Measurements from ENCODE around the gene FBXL19.
"Not testable (repeated sequence)": the region's sequence is repeated elsewhere in the genome, so short reads cannot be mapped to it uniquely, and the experiment has no call there.

Gene FBXL19

DNA sequence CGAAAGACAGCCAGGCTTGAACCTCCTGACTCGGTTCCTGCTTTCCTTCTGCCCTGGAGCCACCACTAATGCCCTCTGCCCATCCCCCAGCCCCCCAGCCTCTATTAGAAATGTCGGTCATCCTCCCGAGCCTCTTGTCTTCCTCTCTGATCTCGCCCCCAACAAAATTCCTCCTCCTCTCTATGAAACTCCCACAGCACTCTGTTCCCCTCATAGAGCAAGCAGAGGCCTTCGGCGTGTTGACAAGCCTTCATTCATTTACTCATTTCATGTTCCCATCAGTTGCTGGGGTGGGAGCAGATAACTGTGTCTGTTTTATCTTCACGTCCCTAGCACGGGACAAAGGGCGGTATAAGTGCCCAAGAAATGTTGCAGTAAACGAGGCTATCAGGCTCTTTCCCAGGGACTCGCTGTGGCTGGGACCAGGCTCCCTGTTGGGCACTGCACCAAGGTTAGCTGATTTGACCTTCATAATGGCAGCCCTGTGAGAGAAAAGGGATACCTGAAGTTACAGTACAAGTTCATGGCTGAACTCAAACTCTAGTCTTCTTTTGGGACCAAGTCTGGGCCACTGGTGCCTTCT is 7.8 kb downstream of the FBXL19 start:
- 76 to 88% methylated on average over 10 of the region's 12 CpGs for WGBS, 2 experiments (ENCODE audit: insufficient coverage in 2 of 2)
- peaks cover 5% of the 10 kb centered on the region for H3K4me1 ChIP-seq (ENCODE audit: control insufficient read depth, insufficient read depth, low read length, poor library complexity, severe bottlenecking)
- H3K36me3 ChIP-seq (ENCODE audit: control insufficient read depth, insufficient read depth, low read length), result peaks cover 88% of the 10 kb centered on the region
- no peaks in the 10 kb centered on the region for H3K9me3 ChIP-seq (ENCODE audit: control insufficient read depth, low read length)
- no peak overlapping the region for H3K27ac ChIP-seq (ENCODE audit: low read depth, low read length, severe bottlenecking)
- H3K4me3 ChIP-seq (ENCODE audit: extremely low read depth, insufficient read depth, low read length, poor library complexity, severe bottlenecking), result no peak overlapping the region

DNA sequence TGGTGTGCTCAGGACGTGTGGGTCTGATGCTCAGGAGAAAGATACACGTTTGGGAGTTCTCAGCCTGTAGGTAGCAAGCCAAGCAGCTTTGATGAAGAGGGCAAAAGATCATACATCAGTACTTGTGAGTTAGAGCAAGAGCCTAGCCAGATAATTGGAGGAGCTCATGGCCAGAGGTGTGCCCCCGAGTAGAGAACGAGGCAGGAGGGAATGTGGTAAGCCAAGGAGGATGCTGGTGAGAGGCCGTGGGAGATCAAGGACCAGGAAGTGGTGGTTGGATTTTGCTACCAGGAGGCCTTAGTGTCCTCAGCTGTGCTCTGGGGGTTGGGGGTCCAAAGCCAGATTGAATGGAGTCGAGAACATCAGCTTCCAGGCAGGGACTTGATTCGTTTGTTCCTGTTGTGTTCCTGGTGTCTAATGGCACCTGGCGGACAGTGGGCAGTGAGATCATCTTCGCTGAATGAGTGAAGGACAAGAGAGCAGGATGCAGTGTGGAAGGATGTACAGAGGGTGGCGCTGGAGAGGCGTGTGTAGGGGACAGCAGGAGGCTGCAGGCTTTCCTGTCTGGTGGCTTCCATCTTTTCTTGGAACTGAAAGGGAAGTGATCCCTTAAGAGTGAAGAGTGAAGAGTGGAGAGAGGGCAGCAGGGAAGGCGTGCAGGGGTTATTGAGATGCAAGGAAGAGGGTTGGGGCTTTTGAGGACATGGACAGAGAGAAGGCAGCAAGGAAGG is 11.6 kb downstream of the FBXL19 start:
- Histone ChIP-seq H3K36me3 (ENCODE audit: control insufficient read depth, insufficient read depth, low read length) (peaks cover 85% of the 10 kb centered on the region), H3K9me3 (ENCODE audit: control insufficient read depth, low read length) (no peaks in the 10 kb centered on the region), H3K4me1 (ENCODE audit: control insufficient read depth, insufficient read depth, low read length, poor library complexity, severe bottlenecking) (peaks cover 7% of the 10 kb centered on the region), H3K4me3 (ENCODE audit: extremely low read depth, insufficient read depth, low read length, poor library complexity, severe bottlenecking) (no peak overlapping the region), H3K27ac (ENCODE audit: low read depth, low read length, severe bottlenecking) (no peak overlapping the region)
- WGBS, 2 experiments (ENCODE audit: insufficient coverage in 2 of 2), result 76 to 77% methylated on average over 12 of the region's 12 CpGs

DNA sequence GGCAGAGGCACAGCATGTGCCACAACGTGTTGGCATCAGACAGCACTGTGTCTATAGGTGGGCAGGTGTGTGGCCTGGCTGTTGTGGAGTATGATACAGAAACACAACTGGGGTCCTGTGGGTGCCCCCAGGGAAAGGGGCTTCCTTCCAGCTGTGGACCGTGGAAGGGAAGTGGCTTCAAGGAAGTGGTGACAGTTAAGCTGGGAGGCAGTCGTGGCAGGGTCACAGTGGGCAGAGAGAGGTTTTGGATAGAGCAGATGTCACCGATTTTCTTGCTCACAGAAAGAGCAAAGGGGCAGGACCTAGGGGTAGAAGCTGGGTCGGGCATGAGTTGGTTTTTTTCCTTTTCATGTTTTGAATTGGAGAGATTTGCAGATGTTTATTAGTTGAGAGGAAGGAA is 14.3 kb downstream of the FBXL19 start:
- Histone ChIP-seq H3K4me3 (ENCODE audit: extremely low read depth, insufficient read depth, low read length, poor library complexity, severe bottlenecking) (no peak overlapping the region), H3K27ac (ENCODE audit: low read depth, low read length, severe bottlenecking) (peak overlapping the region; percentile 16), H3K9me3 (ENCODE audit: control insufficient read depth, low read length) (no peaks in the 10 kb centered on the region), H3K4me1 (ENCODE audit: control insufficient read depth, insufficient read depth, low read length, poor library complexity, severe bottlenecking) (peaks cover 7% of the 10 kb centered on the region), H3K36me3 (ENCODE audit: control insufficient read depth, insufficient read depth, low read length) (peaks cover 84% of the 10 kb centered on the region)
- 92 to 96% methylated on average over 5 of the region's 5 CpGs for WGBS, 2 experiments (ENCODE audit: insufficient coverage in 2 of 2)

DNA sequence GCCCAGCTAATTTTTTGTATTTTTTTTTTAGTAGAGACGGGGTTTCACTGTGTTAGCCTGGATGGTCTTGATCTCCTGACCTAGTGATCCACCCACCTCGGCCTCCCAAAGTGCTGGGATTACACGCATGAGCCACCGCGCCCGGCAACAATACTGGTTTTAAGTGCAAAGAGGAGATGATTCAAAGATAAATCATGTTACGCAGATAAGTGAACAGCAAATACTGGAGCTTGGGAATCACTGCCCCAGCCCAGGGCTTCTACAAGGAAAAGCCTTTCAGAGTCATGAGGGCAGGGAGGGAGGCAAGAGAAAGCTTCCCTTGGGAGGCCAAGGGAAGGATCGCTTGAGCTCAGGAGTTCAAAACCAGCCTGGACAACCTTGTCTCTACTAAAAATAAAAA is 16.2 kb downstream of the FBXL19 start:
- WGBS, 2 experiments (ENCODE audit: insufficient coverage in 2 of 2), result 97 to 98% methylated on average over 7 to 8 of the region's 8 CpGs
- H3K36me3 ChIP-seq (ENCODE audit: control insufficient read depth, insufficient read depth, low read length), result peaks cover 87% of the 10 kb centered on the region
- peak overlapping the region; percentile 41 for H3K27ac ChIP-seq (ENCODE audit: low read depth, low read length, severe bottlenecking)
- not testable (repeated sequence) for H3K4me1 ChIP-seq (ENCODE audit: control insufficient read depth, insufficient read depth, low read length, poor library complexity, severe bottlenecking); H3K9me3 ChIP-seq (ENCODE audit: control insufficient read depth, low read length); H3K4me3 ChIP-seq (ENCODE audit: extremely low read depth, insufficient read depth, low read length, poor library complexity, severe bottlenecking)

DNA sequence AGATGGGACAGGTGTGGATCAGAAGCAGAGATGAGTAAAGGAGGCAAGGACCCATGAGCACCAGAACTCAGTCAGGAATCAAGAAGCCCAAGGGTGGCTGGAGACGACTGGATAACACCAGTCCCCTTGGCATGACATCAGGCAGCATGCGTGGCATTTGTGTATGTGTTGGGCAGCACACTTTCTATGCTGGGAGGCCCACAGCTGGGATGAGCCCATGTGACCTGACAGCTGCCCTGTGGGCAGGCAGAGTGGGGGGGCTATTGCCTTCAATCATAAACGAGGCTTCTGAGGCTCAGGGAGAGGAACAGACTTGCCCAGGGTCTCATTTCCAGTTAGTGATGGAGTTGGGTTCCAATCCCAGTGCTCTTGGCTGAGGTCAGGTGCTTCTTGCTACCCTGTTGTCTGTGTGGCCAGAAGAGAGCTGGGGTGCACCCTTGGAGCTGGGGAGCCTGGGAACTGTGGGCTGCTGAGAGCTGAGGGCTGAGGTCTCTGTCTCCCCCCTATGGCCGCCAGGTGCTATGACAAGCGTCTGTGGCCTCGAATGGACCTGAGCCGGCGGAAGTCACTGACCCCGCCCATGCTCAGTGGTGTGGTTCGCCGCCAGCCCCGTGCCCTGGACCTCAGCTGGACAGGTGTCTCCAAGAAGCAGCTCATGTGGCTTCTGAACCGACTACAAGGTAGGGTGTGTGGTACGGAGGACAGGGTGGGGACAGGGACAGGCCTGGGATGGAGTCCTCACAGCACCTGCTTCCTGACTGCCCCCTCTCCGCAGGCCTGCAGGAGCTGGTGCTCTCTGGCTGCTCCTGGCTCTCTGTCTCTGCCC is 18.4 kb downstream of the FBXL19 start:
- peaks cover 8% of the 10 kb centered on the region for H3K4me1 ChIP-seq (ENCODE audit: control insufficient read depth, insufficient read depth, low read length, poor library complexity, severe bottlenecking)
- H3K36me3 ChIP-seq (ENCODE audit: control insufficient read depth, insufficient read depth, low read length), result peaks cover 89% of the 10 kb centered on the region
- WGBS, 2 experiments (ENCODE audit: insufficient coverage in 2 of 2), result 35 to 36% methylated on average over 11 to 15 of the region's 15 CpGs
- H3K4me3 ChIP-seq (ENCODE audit: extremely low read depth, insufficient read depth, low read length, poor library complexity, severe bottlenecking), result no peak overlapping the region
- H3K27ac ChIP-seq (ENCODE audit: low read depth, low read length, severe bottlenecking), result no peak overlapping the region
- no peaks in the 10 kb centered on the region for H3K9me3 ChIP-seq (ENCODE audit: control insufficient read depth, low read length)

DNA sequence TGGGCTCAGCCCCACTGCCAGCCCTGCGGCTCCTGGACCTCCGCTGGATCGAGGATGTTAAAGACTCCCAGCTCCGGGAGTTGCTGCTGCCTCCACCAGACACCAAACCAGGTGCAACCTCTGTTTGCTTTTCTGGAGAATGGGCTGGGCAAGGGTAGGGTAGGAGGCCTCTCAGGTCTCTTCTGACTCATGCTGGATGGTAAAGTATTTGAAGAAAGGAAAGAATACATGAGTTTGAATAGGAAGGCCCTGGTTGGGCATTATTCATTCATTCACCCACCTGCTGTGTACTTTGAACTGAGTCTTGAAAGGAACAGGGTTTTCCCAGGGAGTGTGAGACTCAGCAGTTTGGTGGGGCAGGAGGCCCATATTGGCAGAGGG is 19.0 kb downstream of the FBXL19 start:
- Histone ChIP-seq H3K36me3 (ENCODE audit: control insufficient read depth, insufficient read depth, low read length) (peaks cover 86% of the 10 kb centered on the region), H3K4me1 (ENCODE audit: control insufficient read depth, insufficient read depth, low read length, poor library complexity, severe bottlenecking) (peaks cover 14% of the 10 kb centered on the region), H3K9me3 (ENCODE audit: control insufficient read depth, low read length) (no peaks in the 10 kb centered on the region), H3K4me3 (ENCODE audit: extremely low read depth, insufficient read depth, low read length, poor library complexity, severe bottlenecking) (no peak overlapping the region), H3K27ac (ENCODE audit: low read depth, low read length, severe bottlenecking) (no peak overlapping the region)
- 55 to 89% methylated on average over 3 of the region's 4 CpGs for WGBS, 2 experiments (ENCODE audit: insufficient coverage in 2 of 2)

DNA sequence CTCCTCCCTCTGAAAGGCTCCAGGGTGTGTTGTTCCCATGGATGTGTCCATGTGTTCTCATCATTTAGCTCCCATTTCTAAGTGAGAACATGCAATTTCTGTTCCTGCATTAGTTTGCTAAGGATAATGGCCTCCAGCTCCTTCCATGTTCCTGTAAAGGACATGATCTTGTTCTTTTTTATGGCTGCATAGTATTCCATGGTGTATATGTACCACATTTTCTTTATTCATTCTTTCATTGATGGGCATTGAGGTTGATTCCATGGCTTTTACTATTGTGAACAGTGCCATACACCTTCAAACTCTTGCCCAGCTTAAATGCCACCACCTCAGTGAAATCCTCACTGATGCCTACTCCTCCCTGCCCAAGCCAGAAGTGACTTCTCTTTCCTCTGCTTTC is 21.0 kb downstream of the FBXL19 start:
- H3K4me1 ChIP-seq (ENCODE audit: control insufficient read depth, insufficient read depth, low read length, poor library complexity, severe bottlenecking), result peaks cover 15% of the 10 kb centered on the region
- H3K27ac ChIP-seq (ENCODE audit: low read depth, low read length, severe bottlenecking), result no peak overlapping the region
- peaks cover 72% of the 10 kb centered on the region for H3K36me3 ChIP-seq (ENCODE audit: control insufficient read depth, insufficient read depth, low read length)
- H3K4me3 ChIP-seq (ENCODE audit: extremely low read depth, insufficient read depth, low read length, poor library complexity, severe bottlenecking), result no peak overlapping the region
- H3K9me3 ChIP-seq (ENCODE audit: control insufficient read depth, low read length), result no peaks in the 10 kb centered on the region

DNA sequence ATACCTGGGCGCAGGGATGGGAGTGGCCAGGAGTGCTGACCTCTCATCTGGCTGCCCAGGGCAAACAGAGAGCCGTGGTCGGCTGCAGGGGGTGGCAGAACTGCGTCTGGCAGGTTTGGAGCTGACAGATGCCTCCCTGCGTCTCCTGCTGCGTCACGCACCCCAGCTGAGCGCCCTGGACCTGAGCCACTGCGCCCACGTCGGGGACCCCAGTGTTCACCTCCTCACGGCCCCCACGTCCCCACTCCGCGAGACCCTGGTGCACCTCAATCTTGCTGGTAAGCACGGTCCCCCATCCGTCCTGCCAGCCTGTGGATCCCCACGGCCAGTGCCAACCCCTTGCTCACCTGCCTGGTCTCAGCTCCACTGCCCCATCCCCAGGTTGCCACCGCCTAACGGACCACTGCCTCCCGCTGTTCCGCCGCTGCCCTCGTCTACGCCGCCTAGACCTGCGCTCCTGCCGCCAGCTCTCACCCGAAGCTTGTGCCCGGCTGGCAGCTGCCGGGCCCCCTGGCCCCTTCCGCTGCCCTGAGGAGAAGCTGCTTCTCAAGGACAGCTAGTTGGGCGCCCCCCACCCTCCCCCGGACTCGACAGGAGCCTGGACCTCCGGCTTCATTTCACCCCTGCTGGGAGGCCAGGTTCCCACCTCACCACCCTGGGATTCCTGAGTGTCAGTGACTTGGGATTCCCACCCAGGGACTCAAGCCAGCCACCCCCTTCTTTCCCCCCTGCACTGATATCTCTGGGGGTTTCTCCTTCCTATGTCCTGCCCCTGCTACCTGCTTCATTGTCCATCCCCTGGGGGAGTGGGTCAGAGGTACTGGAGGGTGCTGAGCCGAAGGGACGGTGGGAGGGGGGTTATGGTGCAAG is 23.5 kb downstream of the FBXL19 start:
- 85 to 90% methylated on average over 34 to 36 of the region's 38 CpGs for WGBS, 2 experiments (ENCODE audit: insufficient coverage in 2 of 2)

DNA sequence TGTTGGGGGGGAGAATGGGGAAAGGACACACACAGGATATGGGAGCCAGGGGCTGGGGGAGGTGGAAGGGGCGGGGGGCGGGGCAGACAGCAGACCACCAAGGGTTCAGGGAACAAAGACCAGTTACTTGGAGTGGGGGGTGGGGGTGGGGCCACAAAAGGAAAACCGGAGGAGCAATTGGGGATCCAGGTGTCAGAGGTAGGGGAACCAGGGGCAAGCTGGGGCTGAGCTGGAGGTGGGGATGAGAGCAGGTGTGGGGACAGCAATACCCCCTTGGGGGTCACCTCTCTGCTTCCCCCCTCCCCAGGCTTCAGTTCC is 24.1 kb downstream of the FBXL19 start:
- no peaks in the 10 kb centered on the region for H3K9me3 ChIP-seq (ENCODE audit: control insufficient read depth, low read length)

More for the DNA sequence above, 23.5 kb downstream of the FBXL19 start:
- peaks cover 59% of the 10 kb centered on the region for H3K36me3 ChIP-seq (ENCODE audit: control insufficient read depth, insufficient read depth, low read length)
- H3K27ac ChIP-seq (ENCODE audit: low read depth, low read length, severe bottlenecking), result peak overlapping the region; percentile 91
- peaks cover 18% of the 10 kb centered on the region for H3K4me1 ChIP-seq (ENCODE audit: control insufficient read depth, insufficient read depth, low read length, poor library complexity, severe bottlenecking)
- H3K4me3 ChIP-seq (ENCODE audit: extremely low read depth, insufficient read depth, low read length, poor library complexity, severe bottlenecking), result no peak overlapping the region
- no peaks in the 10 kb centered on the region for H3K9me3 ChIP-seq (ENCODE audit: control insufficient read depth, low read length)

DNA sequence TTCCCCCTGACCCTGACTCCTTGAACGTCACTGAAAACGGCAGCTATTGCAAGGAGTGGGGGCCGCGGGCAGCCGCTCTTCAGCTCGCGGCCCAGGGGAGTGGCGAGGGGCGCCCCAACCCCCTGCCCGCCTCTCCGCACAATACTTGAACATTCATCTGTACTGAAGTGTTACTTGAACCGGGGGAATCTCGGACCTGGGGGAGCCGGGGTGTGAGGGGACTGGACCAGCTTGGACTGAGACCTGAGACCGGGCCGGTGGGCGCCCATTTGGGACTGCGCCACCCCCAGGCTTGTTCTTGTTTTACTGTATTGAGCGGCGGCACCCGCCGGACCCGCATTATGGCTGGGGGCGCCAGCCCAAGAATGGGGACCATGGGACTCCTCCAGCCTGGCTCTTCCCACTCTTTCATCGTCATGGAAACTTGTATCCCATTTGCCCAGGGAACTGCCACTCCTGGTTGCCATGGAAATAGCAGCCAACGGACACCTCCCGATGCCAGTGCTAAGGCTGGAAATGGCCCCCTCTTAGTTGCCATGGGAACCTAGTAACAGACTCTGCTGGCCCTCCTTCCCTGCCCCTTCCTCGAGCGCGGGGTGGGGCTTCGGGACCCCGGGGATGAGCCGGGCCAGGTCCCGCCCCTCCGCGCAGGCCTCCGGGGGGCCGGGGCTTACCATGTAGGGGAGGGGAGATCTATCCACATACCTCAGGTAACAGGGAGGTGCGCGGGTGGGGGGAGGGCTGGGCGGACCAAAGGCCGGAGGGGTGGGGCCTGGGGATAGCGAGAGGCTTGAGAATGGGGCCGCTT is 24.7 kb downstream of the FBXL19 start:
- peaks cover 48% of the 10 kb centered on the region for H3K36me3 ChIP-seq (ENCODE audit: control insufficient read depth, insufficient read depth, low read length)
- H3K4me1 ChIP-seq (ENCODE audit: control insufficient read depth, insufficient read depth, low read length, poor library complexity, severe bottlenecking), result peaks cover 18% of the 10 kb centered on the region
- H3K9me3 ChIP-seq (ENCODE audit: control insufficient read depth, low read length), result no peaks in the 10 kb centered on the region
- H3K27ac ChIP-seq (ENCODE audit: low read depth, low read length, severe bottlenecking), result peak overlapping the region; percentile 91
- WGBS, 2 experiments (ENCODE audit: insufficient coverage in 2 of 2), result 7 to 8% methylated on average over 14 to 20 of the region's 44 CpGs
- peak overlapping the region; percentile 84 for H3K4me3 ChIP-seq (ENCODE audit: extremely low read depth, insufficient read depth, low read length, poor library complexity, severe bottlenecking)

More for the DNA sequence above, 24.1 kb downstream of the FBXL19 start:
- peak overlapping the region; percentile 84 for H3K4me3 ChIP-seq (ENCODE audit: extremely low read depth, insufficient read depth, low read length, poor library complexity, severe bottlenecking)
- H3K4me1 ChIP-seq (ENCODE audit: control insufficient read depth, insufficient read depth, low read length, poor library complexity, severe bottlenecking), result peaks cover 18% of the 10 kb centered on the region
- H3K36me3 ChIP-seq (ENCODE audit: control insufficient read depth, insufficient read depth, low read length), result peaks cover 53% of the 10 kb centered on the region
- WGBS, 2 experiments (ENCODE audit: insufficient coverage in 2 of 2), result 25% methylated on average over 1 of the region's 3 CpGs; no CpG with 5 or more reads in 1 of the 2 experiments
- peak overlapping the region; percentile 91 for H3K27ac ChIP-seq (ENCODE audit: low read depth, low read length, severe bottlenecking)
